ENCODE measurements around the gene SMIM38. TPM values are rescaled to one million over a fixed set of nuclear protein-coding genes. Genes with fewer than 3 reads are reported as not detected.

SMIM38 gene
- polyA plus RNA-seq, 1 experiment = 0.09 TPM

- no peak overlapping the region for H3K27ac ChIP-seq (ENCODE audit: low read depth, low read length)
- DNase-seq (ENCODE audit: low read depth, low spot score) = no peak
- ChIA-PET POLR2A (no interaction called here), CTCF (no interaction called here)
- no peak for TF ChIP-seq CTCF (IDR thresholded peaks at IDR 0.05; ENCODE audit: low read depth, low read length)
- H3K4me3 ChIP-seq (ENCODE audit: low read depth, low read length) = no peak overlapping the region
- H3K9me3 ChIP-seq (ENCODE audit: control insufficient read depth, insufficient read depth, low read length) = peaks cover 12% of the 10 kb centered on the region
- peaks cover 2% of the 10 kb centered on the region for H3K27me3 ChIP-seq (ENCODE audit: control insufficient read depth, insufficient read depth, low read length)
These were observed 6.8 kb downstream of the SMIM38 start for GRCh38 chr11:69162505-69162904.

- TF ChIP-seq CTCF (IDR thresholded peaks at IDR 0.05; ENCODE audit: low read depth, low read length) = no peak
- ChIA-PET POLR2A (no interaction called here), CTCF (no interaction called here)
- Histone ChIP-seq H3K9me3 (ENCODE audit: control insufficient read depth, insufficient read depth, low read length) (peaks cover 9% of the 10 kb centered on the region), H3K27ac (ENCODE audit: low read depth, low read length) (no peak overlapping the region), H3K4me3 (ENCODE audit: low read depth, low read length) (no peak overlapping the region), H3K27me3 (ENCODE audit: control insufficient read depth, insufficient read depth, low read length) (peaks cover 2% of the 10 kb centered on the region)
- no peak for DNase-seq (ENCODE audit: low read depth, low spot score)
These were observed 8.1 kb downstream of the SMIM38 start for GRCh38 chr11:69163842-69164241.

- POLR2A ChIA-PET = no interaction called here
- TF ChIP-seq CTCF (IDR thresholded peaks at IDR 0.05; ENCODE audit: low read depth, low read length) = no peak
- Histone ChIP-seq H3K9me3 (ENCODE audit: control insufficient read depth, insufficient read depth, low read length) (peaks cover 17% of the 10 kb centered on the region), H3K27me3 (ENCODE audit: control insufficient read depth, insufficient read depth, low read length) (peaks cover 2% of the 10 kb centered on the region), H3K4me3 (ENCODE audit: low read depth, low read length) (no peak overlapping the region), H3K27ac (ENCODE audit: low read depth, low read length) (no peak overlapping the region)
- DNase-seq (ENCODE audit: low read depth, low spot score) = no peak
- CTCF ChIA-PET = no interaction called here
These were observed 9.1 kb downstream of the SMIM38 start for GRCh38 chr11:69164824-69165223.

GRCh38 chr11:69165775-69166174 lies 10.0 kb downstream of the SMIM38 start:
- no peak for DNase-seq (ENCODE audit: low read depth, low spot score)
- no peak overlapping the region for H3K4me3 ChIP-seq (ENCODE audit: low read depth, low read length)
- no peak overlapping the region for H3K27ac ChIP-seq (ENCODE audit: low read depth, low read length)
- TF ChIP-seq CTCF (IDR thresholded peaks at IDR 0.05; ENCODE audit: low read depth, low read length) = no peak
- H3K9me3 ChIP-seq (ENCODE audit: control insufficient read depth, insufficient read depth, low read length) = peaks cover 17% of the 10 kb centered on the region
- ChIA-PET CTCF (no interaction called here), POLR2A (interaction anchor here (1.0 to 1.4 kb wide), 2 partner anchors 43 to 509 kb away, joined by 3 read pairs; partner anchors contain the start of gene LTO1)
- no peaks in the 10 kb centered on the region for H3K27me3 ChIP-seq (ENCODE audit: control insufficient read depth, insufficient read depth, low read length)

GRCh38 chr11:69166218-69167115 lies 10.7 kb downstream of the SMIM38 start:
- no peaks in the 10 kb centered on the region for H3K27me3 ChIP-seq (ENCODE audit: control insufficient read depth, insufficient read depth, low read length)
- ChIA-PET POLR2A (interaction anchor here (1.0 to 1.4 kb wide), 2 partner anchors 44 to 509 kb away, joined by 3 read pairs; partner anchors contain the start of gene LTO1), CTCF (interaction anchor here (0.6 kb wide), 1 partner anchor 256 kb away, joined by 3 read pairs; no protein-coding TSS in a partner anchor)
- peak; percentile 43 for TF ChIP-seq CTCF (IDR thresholded peaks at IDR 0.05; ENCODE audit: low read depth, low read length)
- peaks cover 17% of the 10 kb centered on the region for H3K9me3 ChIP-seq (ENCODE audit: control insufficient read depth, insufficient read depth, low read length)
- no peak overlapping the region for H3K4me3 ChIP-seq (ENCODE audit: low read depth, low read length)
- DNase-seq (ENCODE audit: low read depth, low spot score) = peak; percentile 71
- peak overlapping the region; percentile 65 for H3K27ac ChIP-seq (ENCODE audit: low read depth, low read length)

All from AG04450 (cell line).